AG09319 (cell line): ENCODE measurements around the gene PYCR2.

ENCODE experiments used
- DNase-seq: peaks from one replicate; pipeline ENCODE4 v3.0.0-alpha.2; 2010; ENCODE audit warnings: low read depth; ENCODE audit errors: extremely low read depth
- CTCF ChIP-seq: IDR thresholded peaks from 2 replicates; pipeline ENCODE4 v1.5.1; 2011; ENCODE audit warnings: low read depth, mild to moderate bottlenecking, inconsistent platforms, low read length, moderate library complexity

Gene PYCR2

GRCh38 chr1:225903623-225904022 lies 20.4 kb downstream of the PYCR2 start:
- no peak for TF ChIP-seq CTCF

GRCh38 chr1:225899044-225899925 lies 24.8 kb downstream of the PYCR2 start:
- no peak for DNase-seq
- TF ChIP-seq CTCF, result no peak

More at GRCh38 chr1:225903623-225904022, 20.4 kb downstream of the PYCR2 start:
- DNase-seq, result no peak

GRCh38 chr1:225897595-225898514 lies 26.2 kb downstream of the PYCR2 start:
- no peak for TF ChIP-seq CTCF
- no peak for DNase-seq

- no peak for TF ChIP-seq CTCF
- DNase-seq, result no peak
These were observed 27.0 kb downstream of the PYCR2 start for GRCh38 chr1:225896937-225897549.

GRCh38 chr1:225896494-225896893 lies 27.6 kb downstream of the PYCR2 start:
- DNase-seq, result no peak
- TF ChIP-seq CTCF, result no peak

- DNase-seq, result no peak
- no peak for TF ChIP-seq CTCF
These were observed 31.7 kb downstream of the PYCR2 start for GRCh38 chr1:225892307-225892706.
